Daoy (cell line): Measurements from ENCODE around the gene GBX1. TPM values are rescaled to one million over a fixed set of nuclear protein-coding genes. Genes with fewer than 3 reads are reported as not detected.
A peak's percentile ranks its signal among the peaks of the same experiment; 100 is the strongest.

ENCODE experiments used
- DNase-seq: peaks from one replicate; pipeline ENCODE4 v3.0.0-alpha.2; 2015; ENCODE audit warnings: low read depth
- total RNA-seq: library from RNA; depleted of rRNA; stranded (reverse); fragments of >200 nt; shearing (Covaris generic); gene quantifications from 2 replicates; pipeline ENCODE4 v1.2.3, GENCODE V29; 2014; rRNA removed

The GBX1 gene
- not detected in 2 replicates for total RNA-seq

DNA sequence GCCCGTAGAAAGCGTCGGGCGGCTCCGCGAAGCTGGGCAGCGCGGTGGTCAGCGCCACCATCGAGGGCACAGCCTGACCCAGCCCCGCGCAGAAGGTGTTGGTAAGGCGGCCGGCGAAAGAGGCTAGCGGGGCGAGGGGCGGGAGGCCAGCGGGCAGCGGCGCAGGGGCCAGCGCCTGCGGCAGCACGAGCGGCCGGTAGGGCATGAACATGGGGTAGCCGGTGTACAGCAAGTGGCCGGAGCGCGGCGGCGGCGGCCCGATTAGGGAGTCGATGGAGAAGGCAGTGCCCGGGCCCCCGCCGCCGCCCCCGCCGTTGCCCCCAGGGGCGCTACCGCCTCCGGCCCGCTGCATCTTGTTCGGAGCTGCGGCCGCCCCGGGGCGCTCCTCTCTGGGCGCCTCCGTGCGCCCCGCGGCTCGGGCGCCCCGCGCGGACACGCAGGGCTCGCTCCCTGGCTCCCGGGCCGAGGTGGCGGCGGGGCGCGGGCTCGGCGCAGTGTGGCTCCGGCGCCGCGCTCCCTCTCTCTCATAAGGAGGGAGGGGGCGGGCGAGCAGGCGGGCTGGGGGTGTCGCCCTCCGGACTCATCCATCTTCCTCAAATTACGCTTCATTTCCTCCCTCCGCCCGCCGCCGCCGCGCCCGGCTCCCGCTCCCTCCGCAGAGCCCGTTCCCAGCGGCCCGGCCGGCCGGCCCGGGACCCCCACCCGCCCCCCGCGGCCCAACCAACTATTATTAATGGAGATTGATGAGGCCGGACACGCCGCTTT is at the start of gene GBX1:
TSS of gene GBX1 (minus strand) at position 498 of the 765 bp plus-strand sequence. CDS start at position 352, 146 bp downstream.
- DNase-seq, result peak; percentile 69

DNA sequence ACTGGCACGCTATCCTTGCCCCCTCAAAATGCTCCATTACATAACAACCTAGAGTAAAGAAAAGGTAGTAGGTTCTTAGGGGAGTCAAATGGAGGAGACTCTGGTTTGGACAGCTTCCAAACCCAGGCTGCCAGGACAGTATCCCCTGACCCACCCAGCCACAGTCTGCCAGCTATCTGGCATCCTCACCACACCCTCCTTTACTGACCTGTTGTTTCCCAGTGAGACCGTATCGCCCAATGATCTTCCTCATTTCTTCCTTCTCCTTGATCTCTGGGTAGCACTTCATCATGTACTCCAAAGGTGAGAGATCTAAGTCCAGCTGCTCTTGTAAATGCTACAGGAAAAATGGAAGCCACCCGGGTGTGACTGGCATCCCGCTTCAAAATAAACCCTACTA is 47.9 kb upstream of the GBX1 start:
- no peak for DNase-seq

GRCh38 chr7:151213826-151214225 is 46.3 kb upstream of the GBX1 start:
- DNase-seq, result no peak

- no peak for DNase-seq
These were observed 45.1 kb upstream of the GBX1 start for GRCh38 chr7:151212626-151213025.

DNA sequence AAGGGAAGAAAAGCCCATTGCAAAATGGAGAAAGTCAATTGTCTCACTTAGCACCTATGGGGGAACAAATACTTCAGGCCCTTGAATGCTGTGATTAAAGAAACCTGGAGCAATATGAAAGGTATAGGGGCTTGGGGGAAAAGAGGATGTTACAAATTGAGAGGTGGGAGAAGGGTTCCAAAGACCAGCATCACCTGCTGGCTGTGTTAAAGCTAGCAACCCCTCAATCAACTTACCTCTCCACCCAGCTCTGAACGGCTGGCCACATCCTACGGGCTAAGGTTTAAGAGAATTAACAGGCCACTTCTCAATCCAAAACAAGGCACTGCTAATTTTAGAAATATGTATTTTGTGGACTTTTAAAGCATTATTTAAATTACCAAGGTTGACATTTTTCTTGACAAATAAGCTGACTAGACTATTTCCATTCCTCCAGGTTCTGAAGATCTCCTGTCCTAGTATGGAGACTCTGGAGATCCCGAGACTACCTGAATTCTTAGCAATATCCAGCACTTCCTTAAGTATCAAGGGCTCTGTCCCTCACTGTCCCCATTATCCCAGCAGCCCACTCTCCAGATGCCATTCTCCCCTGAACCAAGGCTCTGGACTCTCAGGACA is 43.8 kb upstream of the GBX1 start:
- DNase-seq, result no peak

- DNase-seq, result no peak
These were observed 42.8 kb upstream of the GBX1 start, which contains the start of gene H2BK1 for GRCh38 chr7:151210087-151210854. H2BK1 (minus strand) TSS chr7:151210488; CDS start chr7:151210318, 170 bp downstream.

GRCh38 chr7:151209588-151209987 is 42.1 kb upstream of the GBX1 start:
- no peak for DNase-seq

GRCh38 chr7:151208253-151208862 is 40.9 kb upstream of the GBX1 start:
- DNase-seq, result no peak

GRCh38 chr7:151207804-151208203 is 40.3 kb upstream of the GBX1 start:
- no peak for DNase-seq

DNA sequence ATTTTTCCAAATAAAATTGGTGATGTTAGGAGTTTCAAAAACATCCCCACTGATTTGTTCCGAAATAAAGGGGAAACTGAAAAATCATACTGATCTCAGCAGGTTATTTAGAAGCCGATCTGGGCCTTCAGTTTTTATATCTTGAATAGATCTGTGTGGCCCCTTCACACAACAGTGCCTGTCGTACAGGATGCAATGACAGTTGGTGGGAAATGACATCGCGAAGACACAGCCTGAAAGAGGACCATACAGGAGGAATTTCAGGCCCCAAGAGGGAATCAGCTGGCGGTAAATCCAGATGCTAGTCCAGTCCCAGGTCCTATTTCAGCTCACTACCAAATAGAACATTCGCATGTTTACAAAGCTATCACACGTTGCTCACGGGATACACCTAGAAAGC is 39.8 kb upstream of the GBX1 start:
- DNase-seq, result no peak

GRCh38 chr7:151206914-151207313 is 39.4 kb upstream of the GBX1 start:
- DNase-seq, result peak; percentile 47

- no peak for DNase-seq
These were observed 38.2 kb upstream of the GBX1 start for GRCh38 chr7:151205730-151206129.

- no peak for DNase-seq
These were observed 37.0 kb upstream of the GBX1 start for GRCh38 chr7:151204383-151205032.

DNA sequence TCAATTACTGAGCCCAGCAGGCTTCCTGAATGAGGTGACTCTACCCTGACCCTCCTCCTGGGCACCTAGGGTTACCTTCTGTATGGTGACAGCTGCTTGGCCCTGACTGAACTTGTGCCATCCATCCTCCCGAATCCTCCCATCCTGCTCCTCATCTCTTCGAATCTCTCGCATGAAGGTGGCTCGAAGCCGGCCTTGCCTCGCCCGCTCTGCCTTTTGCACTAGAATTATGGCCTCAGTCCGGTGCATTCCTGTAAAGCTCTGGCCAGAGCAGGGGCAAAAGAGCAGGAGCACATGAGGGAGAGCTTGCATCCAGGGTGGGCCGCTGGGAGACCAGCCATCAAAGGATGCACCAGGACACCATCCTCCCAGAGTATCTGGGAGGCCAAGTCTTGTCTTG is 35.3 kb upstream of the GBX1 start:
- DNase-seq, result no peak

GRCh38 chr7:151201751-151202150 is 34.3 kb upstream of the GBX1 start:
- no peak for DNase-seq

GRCh38 chr7:151201344-151201743 is 33.9 kb upstream of the GBX1 start:
- no peak for DNase-seq

DNA sequence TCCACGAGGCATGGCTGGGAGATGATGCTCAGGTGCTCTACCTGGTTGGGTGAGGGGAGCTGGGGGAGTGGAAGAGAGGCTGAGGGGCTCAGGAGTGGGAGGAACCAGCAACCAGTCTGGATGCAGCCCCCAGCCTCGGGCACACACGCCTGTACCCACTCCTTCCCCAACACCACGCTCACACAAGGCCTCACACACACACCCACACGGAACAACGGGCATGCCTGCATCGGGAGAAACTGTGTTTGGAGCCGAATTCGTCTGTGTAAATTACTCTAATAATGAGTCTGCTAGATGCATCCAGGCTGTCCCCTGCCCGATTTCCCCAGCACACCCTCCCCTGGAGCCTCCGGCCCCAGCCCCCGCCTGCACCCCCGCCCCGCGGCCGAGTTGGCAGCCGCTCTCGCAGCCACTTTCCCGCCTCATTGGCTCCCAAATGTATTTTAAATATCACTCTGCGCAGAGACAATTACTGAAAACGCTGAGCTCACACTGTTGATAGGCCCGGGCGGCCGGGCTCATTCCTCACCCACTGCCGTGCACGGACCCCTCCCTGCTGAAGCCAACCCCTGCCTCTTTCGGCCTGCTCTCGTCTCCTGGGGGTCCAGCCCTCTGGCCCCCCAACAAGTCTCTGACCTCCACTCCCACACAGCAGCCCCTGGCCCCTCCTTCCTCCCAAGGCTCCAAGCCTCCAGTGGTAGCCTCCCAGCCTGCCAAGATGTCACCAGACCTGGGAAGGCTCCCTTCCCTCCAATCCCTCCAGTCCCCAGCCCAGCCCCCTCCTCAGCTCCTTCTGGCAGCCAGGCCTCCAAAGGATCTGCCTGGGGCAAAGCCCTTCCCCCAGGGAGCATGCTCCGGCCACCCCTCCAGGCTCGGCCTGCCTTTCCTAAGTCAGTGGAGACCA is 31.7 kb upstream of the GBX1 start:
- DNase-seq, result no peak

DNA sequence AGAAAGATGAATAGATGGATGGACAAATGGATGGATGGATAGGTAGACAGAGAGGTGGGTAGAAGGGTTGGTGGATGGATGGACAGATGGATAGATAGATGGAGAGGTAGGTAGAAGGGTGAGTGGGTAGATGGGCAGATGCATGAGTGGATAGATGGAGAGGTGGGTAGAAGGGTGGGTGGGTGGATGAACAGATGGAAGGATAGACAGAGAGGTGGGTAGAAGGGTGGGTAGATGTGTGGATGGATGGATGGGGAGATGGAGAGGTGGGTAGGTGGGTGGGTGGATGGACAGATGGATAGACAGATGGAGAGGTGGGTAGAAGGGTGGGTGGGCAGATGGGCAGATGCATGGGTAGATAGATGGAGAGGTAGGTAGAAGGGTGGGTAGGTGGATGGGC is 30.4 kb upstream of the GBX1 start:
- DNase-seq, result no peak

- DNase-seq, result no peak
These were observed 28.3 kb upstream of the GBX1 start for GRCh38 chr7:151195616-151196450.

DNA sequence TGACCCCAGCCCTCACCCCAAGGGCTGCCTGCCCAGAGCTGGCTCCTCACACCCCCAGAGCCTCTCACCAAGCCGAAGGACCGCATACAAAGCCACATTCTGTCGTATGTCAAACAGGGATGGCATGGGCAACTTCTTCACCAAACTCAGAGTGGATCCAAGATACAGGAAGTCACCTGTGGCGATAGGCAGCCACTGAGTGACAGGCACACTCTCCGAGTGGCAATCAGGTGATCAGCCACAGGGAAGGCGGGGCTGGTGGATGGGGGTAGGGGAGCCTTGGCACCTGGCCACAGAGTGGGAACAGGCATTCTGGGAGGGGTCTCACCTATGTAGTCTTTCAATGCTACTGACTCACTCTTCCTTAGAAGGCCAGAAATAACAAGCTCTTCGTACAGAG is 26.7 kb upstream of the GBX1 start:
- DNase-seq, result no peak
